ENCODE results near the gene SLC35F1.

SLC35F1 gene

GRCh38 chr6:118325220-118325860 is 418.3 kb downstream of the SLC35F1 start:
- ChIA-PET CTCF (no interaction called here), POLR2A (no interaction called here)
- no peaks in the 10 kb centered on the region for H3K36me3 ChIP-seq (ENCODE audit: control insufficient read depth in 4 of 4, insufficient read depth in 4 of 4, low read length in 3 of 4)
- H3K9me3 ChIP-seq (ENCODE audit: control extremely low read depth in 1 of 5, control insufficient read depth in 4 of 5, insufficient read depth in 2 of 5, low read depth in 1 of 5, low read length in 4 of 5), result no peaks in the 10 kb centered on the region
- no peak overlapping the region for H3K4me3 ChIP-seq (ENCODE audit: control insufficient read depth in 1 of 7, extremely low read depth in 1 of 7, insufficient read depth in 4 of 7, low read depth in 2 of 7, low read length in 6 of 7)
- 86% methylated on average over 10 of the region's 10 CpGs for WGBS (ENCODE audit: insufficient coverage)
- no peak overlapping the region for H3K27ac ChIP-seq (ENCODE audit: insufficient read depth in 1 of 2, low read depth in 1 of 2, low read length in 2 of 2, poor library complexity in 1 of 2, severe bottlenecking in 2 of 2)
- H3K27me3 ChIP-seq (replicated peaks in 2 of 5; ENCODE audit: control insufficient read depth in 4 of 5, insufficient read depth in 5 of 5, low read length in 4 of 5), result no peaks in the 10 kb centered on the region
- H3K4me1 ChIP-seq (ENCODE audit: control extremely low read depth in 1 of 4, control insufficient read depth in 4 of 4, insufficient read depth in 4 of 4, low read length in 3 of 4), result peaks cover 0 to 4% (median 0%) of the 10 kb centered on the region in 4 experiments
- DNase-seq, result no peak

GRCh38 chr6:118326712-118327111 is 419.6 kb downstream of the SLC35F1 start:
- Histone ChIP-seq H3K9me3 (ENCODE audit: control extremely low read depth in 1 of 5, control insufficient read depth in 4 of 5, insufficient read depth in 2 of 5, low read depth in 1 of 5, low read length in 4 of 5) (no peaks in the 10 kb centered on the region), H3K27ac (ENCODE audit: insufficient read depth in 1 of 2, low read depth in 1 of 2, low read length in 2 of 2, poor library complexity in 1 of 2, severe bottlenecking in 2 of 2) (no peak overlapping the region), H3K4me1 (ENCODE audit: control extremely low read depth in 1 of 4, control insufficient read depth in 4 of 4, insufficient read depth in 4 of 4, low read length in 3 of 4) (peaks cover 0 to 4% (median 0%) of the 10 kb centered on the region in 4 experiments), H3K27me3 (replicated peaks in 2 of 5; ENCODE audit: control insufficient read depth in 4 of 5, insufficient read depth in 5 of 5, low read length in 4 of 5) (no peaks in the 10 kb centered on the region), H3K36me3 (ENCODE audit: control insufficient read depth in 4 of 4, insufficient read depth in 4 of 4, low read length in 3 of 4) (no peaks in the 10 kb centered on the region), H3K4me3 (ENCODE audit: control insufficient read depth in 1 of 7, extremely low read depth in 1 of 7, insufficient read depth in 4 of 7, low read depth in 2 of 7, low read length in 6 of 7) (no peak overlapping the region)
- no peak for DNase-seq
- ChIA-PET CTCF (no interaction called here), POLR2A (no interaction called here)

GRCh38 chr6:118327237-118327636 is 420.2 kb downstream of the SLC35F1 start:
- CTCF ChIA-PET, result no interaction called here

GRCh38 chr6:118333772-118334171 is 426.7 kb downstream of the SLC35F1 start:
- no peak overlapping the region for H3K27ac ChIP-seq (ENCODE audit: insufficient read depth in 1 of 2, low read depth in 1 of 2, low read length in 2 of 2, poor library complexity in 1 of 2, severe bottlenecking in 2 of 2)
- no peaks in the 10 kb centered on the region for H3K27me3 ChIP-seq (replicated peaks in 2 of 5; ENCODE audit: control insufficient read depth in 4 of 5, insufficient read depth in 5 of 5, low read length in 4 of 5)
- CTCF ChIA-PET, result no interaction called here
- WGBS (ENCODE audit: insufficient coverage), result 100% methylated on average over 1 of the region's 1 CpG
- H3K4me1 ChIP-seq (ENCODE audit: control extremely low read depth in 1 of 4, control insufficient read depth in 4 of 4, insufficient read depth in 4 of 4, low read length in 3 of 4), result no peaks in the 10 kb centered on the region
- no peaks in the 10 kb centered on the region for H3K36me3 ChIP-seq (ENCODE audit: control insufficient read depth in 4 of 4, insufficient read depth in 4 of 4, low read length in 3 of 4)
- no peak for DNase-seq
- no peaks in the 10 kb centered on the region for H3K9me3 ChIP-seq (ENCODE audit: control extremely low read depth in 1 of 5, control insufficient read depth in 4 of 5, insufficient read depth in 2 of 5, low read depth in 1 of 5, low read length in 4 of 5)
- no peak overlapping the region for H3K4me3 ChIP-seq (ENCODE audit: control insufficient read depth in 1 of 7, extremely low read depth in 1 of 7, insufficient read depth in 4 of 7, low read depth in 2 of 7, low read length in 6 of 7)
- POLR2A ChIA-PET, result no interaction called here

More at GRCh38 chr6:118327237-118327636, 420.2 kb downstream of the SLC35F1 start:
- Histone ChIP-seq H3K27me3 (replicated peaks in 2 of 5; ENCODE audit: control insufficient read depth in 4 of 5, insufficient read depth in 5 of 5, low read length in 4 of 5) (no peaks in the 10 kb centered on the region), H3K36me3 (ENCODE audit: control insufficient read depth in 4 of 4, insufficient read depth in 4 of 4, low read length in 3 of 4) (no peaks in the 10 kb centered on the region), H3K9me3 (ENCODE audit: control extremely low read depth in 1 of 5, control insufficient read depth in 4 of 5, insufficient read depth in 2 of 5, low read depth in 1 of 5, low read length in 4 of 5) (no peaks in the 10 kb centered on the region), H3K4me1 (ENCODE audit: control extremely low read depth in 1 of 4, control insufficient read depth in 4 of 4, insufficient read depth in 4 of 4, low read length in 3 of 4) (peaks cover 0 to 4% (median 0%) of the 10 kb centered on the region in 4 experiments), H3K4me3 (ENCODE audit: control insufficient read depth in 1 of 7, extremely low read depth in 1 of 7, insufficient read depth in 4 of 7, low read depth in 2 of 7, low read length in 6 of 7) (no peak overlapping the region), H3K27ac (ENCODE audit: insufficient read depth in 1 of 2, low read depth in 1 of 2, low read length in 2 of 2, poor library complexity in 1 of 2, severe bottlenecking in 2 of 2) (no peak overlapping the region)
- POLR2A ChIA-PET, result no interaction called here
- DNase-seq, result no peak

- Histone ChIP-seq H3K4me3 (ENCODE audit: control insufficient read depth in 1 of 7, extremely low read depth in 1 of 7, insufficient read depth in 4 of 7, low read depth in 2 of 7, low read length in 6 of 7) (no peak overlapping the region), H3K36me3 (ENCODE audit: control insufficient read depth in 4 of 4, insufficient read depth in 4 of 4, low read length in 3 of 4) (no peaks in the 10 kb centered on the region), H3K27ac (ENCODE audit: insufficient read depth in 1 of 2, low read depth in 1 of 2, low read length in 2 of 2, poor library complexity in 1 of 2, severe bottlenecking in 2 of 2) (no peak overlapping the region), H3K27me3 (replicated peaks in 2 of 5; ENCODE audit: control insufficient read depth in 4 of 5, insufficient read depth in 5 of 5, low read length in 4 of 5) (no peaks in the 10 kb centered on the region), H3K4me1 (ENCODE audit: control extremely low read depth in 1 of 4, control insufficient read depth in 4 of 4, insufficient read depth in 4 of 4, low read length in 3 of 4) (no peaks in the 10 kb centered on the region), H3K9me3 (ENCODE audit: control extremely low read depth in 1 of 5, control insufficient read depth in 4 of 5, insufficient read depth in 2 of 5, low read depth in 1 of 5, low read length in 4 of 5) (no peaks in the 10 kb centered on the region)
- POLR2A ChIA-PET, result no interaction called here
- WGBS (ENCODE audit: insufficient coverage), result no CpG with 5 or more reads among the region's 1 CpG
- DNase-seq, result no peak
- CTCF ChIA-PET, result no interaction called here
Measured at GRCh38 chr6:118334634-118335033, 427.6 kb downstream of the SLC35F1 start.

GRCh38 chr6:118335325-118335816 is 428.3 kb downstream of the SLC35F1 start:
- Histone ChIP-seq H3K36me3 (ENCODE audit: control insufficient read depth in 4 of 4, insufficient read depth in 4 of 4, low read length in 3 of 4) (no peaks in the 10 kb centered on the region), H3K4me1 (ENCODE audit: control extremely low read depth in 1 of 4, control insufficient read depth in 4 of 4, insufficient read depth in 4 of 4, low read length in 3 of 4) (no peaks in the 10 kb centered on the region), H3K27ac (ENCODE audit: insufficient read depth in 1 of 2, low read depth in 1 of 2, low read length in 2 of 2, poor library complexity in 1 of 2, severe bottlenecking in 2 of 2) (no peak overlapping the region), H3K4me3 (ENCODE audit: control insufficient read depth in 1 of 7, extremely low read depth in 1 of 7, insufficient read depth in 4 of 7, low read depth in 2 of 7, low read length in 6 of 7) (no peak overlapping the region), H3K27me3 (replicated peaks in 2 of 5; ENCODE audit: control insufficient read depth in 4 of 5, insufficient read depth in 5 of 5, low read length in 4 of 5) (no peaks in the 10 kb centered on the region), H3K9me3 (ENCODE audit: control extremely low read depth in 1 of 5, control insufficient read depth in 4 of 5, insufficient read depth in 2 of 5, low read depth in 1 of 5, low read length in 4 of 5) (no peaks in the 10 kb centered on the region)
- no CpG with 5 or more reads among the region's 1 CpG for WGBS (ENCODE audit: insufficient coverage)
- POLR2A ChIA-PET, result no interaction called here
- CTCF ChIA-PET, result no interaction called here
- no peak for DNase-seq

- WGBS (ENCODE audit: insufficient coverage), result 100% methylated on average over 5 of the region's 6 CpGs
- H3K9me3 ChIP-seq (ENCODE audit: control extremely low read depth in 1 of 5, control insufficient read depth in 4 of 5, insufficient read depth in 2 of 5, low read depth in 1 of 5, low read length in 4 of 5), result peaks cover 0 to 5% (median 3%) of the 10 kb centered on the region in 5 experiments
- CTCF ChIA-PET, result no interaction called here
- DNase-seq, result no peak
- H3K36me3 ChIP-seq (ENCODE audit: control insufficient read depth in 4 of 4, insufficient read depth in 4 of 4, low read length in 3 of 4), result no peaks in the 10 kb centered on the region
- H3K27me3 ChIP-seq (replicated peaks in 2 of 5; ENCODE audit: control insufficient read depth in 4 of 5, insufficient read depth in 5 of 5, low read length in 4 of 5), result no peaks in the 10 kb centered on the region
- H3K4me3 ChIP-seq (ENCODE audit: control insufficient read depth in 1 of 7, extremely low read depth in 1 of 7, insufficient read depth in 4 of 7, low read depth in 2 of 7, low read length in 6 of 7), result no peak overlapping the region
- no peaks in the 10 kb centered on the region for H3K4me1 ChIP-seq (ENCODE audit: control extremely low read depth in 1 of 4, control insufficient read depth in 4 of 4, insufficient read depth in 4 of 4, low read length in 3 of 4)
- no peak overlapping the region for H3K27ac ChIP-seq (ENCODE audit: insufficient read depth in 1 of 2, low read depth in 1 of 2, low read length in 2 of 2, poor library complexity in 1 of 2, severe bottlenecking in 2 of 2)
- POLR2A ChIA-PET, result no interaction called here
Measured at GRCh38 chr6:118344014-118344670, 437.1 kb downstream of the SLC35F1 start.

Data from common myeloid progenitor, CD34-positive (primary cell).